IMR-90 (cell line): ENCODE data around the gene CWC27. TPM values are rescaled to one million over a fixed set of nuclear protein-coding genes. Genes with fewer than 3 reads are reported as not detected.

Source experiments
- ATAC-seq: fragments of 200-7000 bp; cut with Tn5 transposase; 2 replicates; pipeline ENCODE4 v1.9.1; 2020; ENCODE audit warnings: low read depth, mild to moderate bottlenecking, moderate library complexity
- BruUV-seq: library from RNA; stranded (reverse); fragments of 400-500 nt; replicated peaks from 2 replicates; lab custom pipeline; 2021; lab: Mats Ljungman, UMichigan
- CTCF ChIA-PET: fragments of 300-600 bp; formaldehyde crosslinking; extraction: SDS; loops from one replicate; lab custom pipeline; 2021; ENCODE audit warnings: antibody characterized with exemption; lab: Yijun Ruan, JAX
- POLR2A ChIA-PET: fragments of 300-600 bp; sonication (Branson Sonifier 250); formaldehyde crosslinking; loops from one replicate; lab custom pipeline; 2022; ENCODE audit warnings: antibody characterized with exemption; ENCODE audit not compliant: unreplicated experiment; lab: Charles Lee
- DNase-seq: peaks from one replicate; pipeline ENCODE4 v3.0.0; 2013
- H2AFZ ChIP-seq: replicated peaks from 2 replicates; pipeline ENCODE3; 2013; ENCODE audit warnings: low read length, mild to moderate bottlenecking; ENCODE audit not compliant: poor library complexity
- H2AK5ac ChIP-seq: 2 replicates; pipeline ENCODE4 v1.6.1; 2013; ENCODE audit warnings: low read depth, low read length, inconsistent platforms
- H2AK9ac ChIP-seq: replicated peaks from 2 replicates; pipeline ENCODE3; 2013; ENCODE audit warnings: mild to moderate bottlenecking, low read depth, low read length, moderate library complexity; ENCODE audit not compliant: poor library complexity
- H2BK120ac ChIP-seq: 2 replicates; pipeline ENCODE4 v1.6.1; 2013; ENCODE audit warnings: low read depth, low read length, inconsistent platforms
- H2BK15ac ChIP-seq: 3 replicates; pipeline ENCODE4 v1.6.1; 2013; ENCODE audit warnings: low read depth, low read length, inconsistent platforms
- H2BK20ac ChIP-seq: 2 replicates; pipeline ENCODE4 v1.6.1; 2013; ENCODE audit warnings: low read depth, mild to moderate bottlenecking, inconsistent platforms, low read length, moderate library complexity
- H2BK5ac ChIP-seq: 2 replicates; pipeline ENCODE4 v1.6.1; 2013; ENCODE audit warnings: mild to moderate bottlenecking, low read depth, low read length, inconsistent platforms; ENCODE audit not compliant: poor library complexity, severe bottlenecking
- H3K14ac ChIP-seq: replicated peaks from 2 replicates; pipeline ENCODE4 v1.6.1; 2013; ENCODE audit warnings: low read depth, low read length, inconsistent platforms
- H3K18ac ChIP-seq: 2 replicates; pipeline ENCODE4 v1.6.1; 2013; ENCODE audit warnings: low read depth, low read length, control low read depth
- H3K23ac ChIP-seq: 2 replicates; pipeline ENCODE4 v1.6.1; 2013; ENCODE audit warnings: low read depth, low read length, inconsistent platforms
- H3K27ac ChIP-seq: 2 replicates; pipeline ENCODE4 v1.5.1; 2013; ENCODE audit warnings: mild to moderate bottlenecking, control low read depth, low read length; ENCODE audit not compliant: insufficient read depth
- H3K27me3 ChIP-seq: 2 replicates; pipeline ENCODE4 v1.6.1; 2013; ENCODE audit warnings: low read length; ENCODE audit not compliant: control insufficient read depth, insufficient read depth
- H3K36me3 ChIP-seq: 2 replicates; pipeline ENCODE4 v1.6.1; 2013; ENCODE audit warnings: low read length, mixed read lengths; ENCODE audit not compliant: control insufficient read depth, insufficient read depth
- H3K4ac ChIP-seq: 2 replicates; pipeline ENCODE4 v1.6.1; 2013; ENCODE audit warnings: low read depth, low read length, inconsistent platforms
- H3K4me1 ChIP-seq: 2 replicates; pipeline ENCODE4 v1.6.1; 2013; ENCODE audit warnings: low read length, mixed read lengths; ENCODE audit not compliant: control insufficient read depth, insufficient read depth
- H3K4me2 ChIP-seq: 2 replicates; pipeline ENCODE4 v1.6.1; 2013; ENCODE audit warnings: low read depth, mild to moderate bottlenecking, control low read depth, low read length, moderate library complexity
- H3K4me3 ChIP-seq: 2 replicates; pipeline ENCODE4 v1.5.1; 2013; ENCODE audit warnings: low read depth, mild to moderate bottlenecking, control low read depth, low read length, moderate library complexity; ENCODE audit not compliant: insufficient read depth
- H3K56ac ChIP-seq: 2 replicates; pipeline ENCODE4 v1.6.1; 2013; ENCODE audit warnings: low read length, inconsistent platforms; ENCODE audit not compliant: insufficient read depth; ENCODE audit errors: extremely low read depth
- H3K79me1 ChIP-seq, 2 experiments: 2 replicates each; pipeline ENCODE4 v1.6.1; 2013; ENCODE audit warnings: low read length in 2 of 2, inconsistent platforms in 1 of 2, low read depth in 1 of 2
- H3K9ac ChIP-seq: 2 replicates; pipeline ENCODE4 v1.6.1; 2013; ENCODE audit warnings: low read depth, low read length, control low read depth
- H3K9me1 ChIP-seq: 2 replicates; pipeline ENCODE4 v1.6.1; 2013; ENCODE audit warnings: low read length, inconsistent platforms; ENCODE audit not compliant: insufficient read depth
- H3K9me3 ChIP-seq: 2 replicates; pipeline ENCODE4 v1.6.1; 2013; ENCODE audit warnings: low read length; ENCODE audit not compliant: control insufficient read depth, insufficient read depth
- H4K20me1 ChIP-seq: 2 replicates; pipeline ENCODE4 v1.6.1; 2013; ENCODE audit warnings: low read length, inconsistent platforms; ENCODE audit not compliant: insufficient read depth
- H4K5ac ChIP-seq: 2 replicates; pipeline ENCODE4 v1.6.1; 2013; ENCODE audit warnings: mild to moderate bottlenecking, low read depth, low read length, control low read depth
- H4K8ac ChIP-seq, 2 experiments: 2 replicates each; pipeline ENCODE4 v1.6.1; 2013; ENCODE audit warnings: low read depth in 2 of 2, low read length in 2 of 2, control low read depth in 1 of 2, inconsistent platforms in 1 of 2
- H4K91ac ChIP-seq: 2 replicates; pipeline ENCODE4 v1.6.1; 2013; ENCODE audit warnings: low read depth, low read length, inconsistent platforms; ENCODE audit not compliant: insufficient read depth
- BHLHE40 ChIP-seq: fragments of 150-350 bp; IDR thresholded peaks from 2 replicates; pipeline ENCODE4 v1.6.1; 2016; ENCODE audit warnings: mild to moderate bottlenecking, low read depth, low read length
- CEBPB ChIP-seq: IDR thresholded peaks from 2 replicates; pipeline ENCODE4 v1.6.1; 2012; ENCODE audit warnings: low read depth, low read length, improper control_type of control experiment
- CHD1 ChIP-seq: IDR thresholded peaks from 2 replicates; pipeline ENCODE4 v1.6.1; 2012; ENCODE audit warnings: low read depth, low read length, improper control_type of control experiment
- FOS ChIP-seq: fragments of 150-350 bp; IDR thresholded peaks from 2 replicates; pipeline ENCODE4 v1.6.1; 2016; ENCODE audit warnings: low read depth, low read length
- MAFK ChIP-seq: IDR thresholded peaks from 2 replicates; pipeline ENCODE4 v1.6.1; 2012; ENCODE audit warnings: low read depth, low read length, improper control_type of control experiment
- MAZ ChIP-seq: IDR thresholded peaks from 2 replicates; pipeline ENCODE4 v1.6.1; 2012; ENCODE audit warnings: low read depth, mild to moderate bottlenecking, low read length, improper control_type of control experiment, moderate library complexity, borderline replicate concordance
- MXI1 ChIP-seq: IDR thresholded peaks from 2 replicates; pipeline ENCODE4 v1.6.1; 2012; ENCODE audit warnings: low read depth, mild to moderate bottlenecking, low read length, moderate library complexity, borderline replicate concordance
- NFE2L2 ChIP-seq: fragments of 150-350 bp; IDR thresholded peaks from 2 replicates; pipeline ENCODE4 v1.6.1; 2016; ENCODE audit warnings: low read depth, mild to moderate bottlenecking, low read length
- POLR2A ChIP-seq: IDR thresholded peaks from 2 replicates; pipeline ENCODE4 v1.6.1; 2012; ENCODE audit warnings: mild to moderate bottlenecking, low read depth, low read length
- RAD21 ChIP-seq: IDR thresholded peaks from 2 replicates; pipeline ENCODE4 v1.6.1; 2012; ENCODE audit warnings: low read length, improper control_type of control experiment
- RCOR1 ChIP-seq: IDR thresholded peaks from 2 replicates; pipeline ENCODE4 v1.6.1; 2012; ENCODE audit warnings: mild to moderate bottlenecking, low read length, improper control_type of control experiment; ENCODE audit not compliant: insufficient replicate concordance
- RFX5 ChIP-seq: IDR thresholded peaks from 2 replicates; pipeline ENCODE4 v1.8.0; 2012; ENCODE audit warnings: low read depth, mild to moderate bottlenecking, low read length, moderate library complexity
- SMC3 ChIP-seq: fragments of 150-350 bp; IDR thresholded peaks from 2 replicates; pipeline ENCODE4 v1.6.1; 2016; ENCODE audit warnings: low read depth, mild to moderate bottlenecking, antibody characterized with exemption, low read length, moderate library complexity
- WGBS, 2 experiments: methylation state at CpG; one replicate each; pipeline versions ENCODE4 v1.1.5 to v1.1.7; 2013; ENCODE audit warnings: missing lambda C conversion rate in 2 of 2; ENCODE audit not compliant: insufficient read length in 1 of 2; ENCODE audit errors: extremely low coverage in 2 of 2; 5-methylcytosine and 5-hydroxymethylcytosine counted together
- dilution Hi-C: fragments of 300-500 bp; cut with HindIII; formaldehyde crosslinking; loops from one replicate; pipeline ENCODE4 v1.14.3; 2018; ENCODE audit warnings: low sequenced_read_pairs; ENCODE audit not compliant: unreplicated experiment
- in situ Hi-C: fragments of 300-500 bp; cut with MboI; formaldehyde crosslinking; loops from 3 replicates; pipeline ENCODE4 v1.14.3; 2019; ENCODE audit warnings: low sequenced_read_pairs, inconsistent platforms, mixed read lengths
- intact Hi-C: fragments of 100-400 bp; cut with micrococcal nuclease; formaldehyde crosslinking; loops from 2 replicates; pipeline ENCODE4 v1.10.0; 2022
- polyA plus RNA-seq, 3 experiments: library from polyadenylated mRNA; depleted of rRNA; stranded (reverse); fragments of >200 nt; gene quantifications; 2 replicates each; pipeline ENCODE4 v1.2.3, GENCODE V29; 2012; ENCODE audit warnings: low replicate concordance in 1 of 3
- total RNA-seq: library from RNA; depleted of rRNA; stranded (reverse); fragments of >200 nt; gene quantifications from 2 replicates; pipeline ENCODE4 v1.2.3, GENCODE V29; 2012
- TF ChIP-seq, protein P1 (sequence below): conservative IDR thresholded peaks from 2 replicates; pipeline ENCODE4 v1.5.1; 2012; ENCODE audit warnings: mild to moderate bottlenecking, low read depth, low read length, improper control_type of control experiment
- TF ChIP-seq, protein P2 (sequence below): fragments of 150-350 bp; IDR thresholded peaks from 2 replicates; pipeline ENCODE4 v1.6.1; 2017; ENCODE audit warnings: mild to moderate bottlenecking, antibody characterized with exemption, low read length, low read depth
- TF ChIP-seq, protein P3 (sequence below): fragments of 150-350 bp; IDR thresholded peaks from 2 replicates; pipeline ENCODE4 v1.6.1; 2016; ENCODE audit warnings: low read depth, mild to moderate bottlenecking, low read length, moderate library complexity, borderline replicate concordance

Gene CWC27
- total and polyA plus RNA-seq, 2 of the 4 experiments (the other 2 are of a cell fraction) = 13.3 to 17.1 TPM

DNA sequence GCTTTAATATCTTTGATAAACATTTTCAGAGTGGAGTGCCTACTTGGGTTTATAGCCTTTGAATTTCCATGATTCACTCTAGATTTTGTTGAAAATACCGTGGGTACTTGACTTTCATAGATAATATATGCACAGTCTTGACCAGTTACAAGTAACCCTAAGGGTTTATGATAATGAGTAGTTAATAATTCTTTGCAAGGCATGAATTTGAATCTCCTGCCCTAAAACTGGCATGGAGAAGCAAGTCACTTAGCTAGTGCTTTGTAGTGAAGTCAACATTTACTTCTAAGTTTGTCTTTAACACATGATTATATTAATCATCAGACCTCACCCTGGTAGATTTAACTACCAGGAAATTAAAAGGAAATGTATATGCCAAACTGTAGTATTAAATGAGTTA, 115.8 kb downstream of the CWC27 start:
- H4K5ac ChIP-seq = no peak overlapping the region
- no peak overlapping the region for H2BK20ac ChIP-seq
- no peaks in the 10 kb centered on the region for H3K9me1 ChIP-seq
- H3K18ac ChIP-seq = no peak overlapping the region
- TF ChIP-seq RCOR1 (no peak), CEBPB (no peak), MAZ (no peak), MAFK (no peak), POLR2A (no peak), RFX5 (no peak), MXI1 (no peak), RAD21 (no peak), CHD1 (no peak), NFE2L2 (no peak), SMC3 (no peak), FOS (no peak), BHLHE40 (no peak)
- TF ChIP-seq, protein P1, sequence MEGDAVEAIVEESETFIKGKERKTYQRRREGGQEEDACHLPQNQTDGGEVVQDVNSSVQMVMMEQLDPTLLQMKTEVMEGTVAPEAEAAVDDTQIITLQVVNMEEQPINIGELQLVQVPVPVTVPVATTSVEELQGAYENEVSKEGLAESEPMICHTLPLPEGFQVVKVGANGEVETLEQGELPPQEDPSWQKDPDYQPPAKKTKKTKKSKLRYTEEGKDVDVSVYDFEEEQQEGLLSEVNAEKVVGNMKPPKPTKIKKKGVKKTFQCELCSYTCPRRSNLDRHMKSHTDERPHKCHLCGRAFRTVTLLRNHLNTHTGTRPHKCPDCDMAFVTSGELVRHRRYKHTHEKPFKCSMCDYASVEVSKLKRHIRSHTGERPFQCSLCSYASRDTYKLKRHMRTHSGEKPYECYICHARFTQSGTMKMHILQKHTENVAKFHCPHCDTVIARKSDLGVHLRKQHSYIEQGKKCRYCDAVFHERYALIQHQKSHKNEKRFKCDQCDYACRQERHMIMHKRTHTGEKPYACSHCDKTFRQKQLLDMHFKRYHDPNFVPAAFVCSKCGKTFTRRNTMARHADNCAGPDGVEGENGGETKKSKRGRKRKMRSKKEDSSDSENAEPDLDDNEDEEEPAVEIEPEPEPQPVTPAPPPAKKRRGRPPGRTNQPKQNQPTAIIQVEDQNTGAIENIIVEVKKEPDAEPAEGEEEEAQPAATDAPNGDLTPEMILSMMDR = no peak
- TF ChIP-seq, protein P2, sequence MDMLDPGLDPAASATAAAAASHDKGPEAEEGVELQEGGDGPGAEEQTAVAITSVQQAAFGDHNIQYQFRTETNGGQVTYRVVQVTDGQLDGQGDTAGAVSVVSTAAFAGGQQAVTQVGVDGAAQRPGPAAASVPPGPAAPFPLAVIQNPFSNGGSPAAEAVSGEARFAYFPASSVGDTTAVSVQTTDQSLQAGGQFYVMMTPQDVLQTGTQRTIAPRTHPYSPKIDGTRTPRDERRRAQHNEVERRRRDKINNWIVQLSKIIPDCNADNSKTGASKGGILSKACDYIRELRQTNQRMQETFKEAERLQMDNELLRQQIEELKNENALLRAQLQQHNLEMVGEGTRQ = no peak
- TF ChIP-seq, protein P3, sequence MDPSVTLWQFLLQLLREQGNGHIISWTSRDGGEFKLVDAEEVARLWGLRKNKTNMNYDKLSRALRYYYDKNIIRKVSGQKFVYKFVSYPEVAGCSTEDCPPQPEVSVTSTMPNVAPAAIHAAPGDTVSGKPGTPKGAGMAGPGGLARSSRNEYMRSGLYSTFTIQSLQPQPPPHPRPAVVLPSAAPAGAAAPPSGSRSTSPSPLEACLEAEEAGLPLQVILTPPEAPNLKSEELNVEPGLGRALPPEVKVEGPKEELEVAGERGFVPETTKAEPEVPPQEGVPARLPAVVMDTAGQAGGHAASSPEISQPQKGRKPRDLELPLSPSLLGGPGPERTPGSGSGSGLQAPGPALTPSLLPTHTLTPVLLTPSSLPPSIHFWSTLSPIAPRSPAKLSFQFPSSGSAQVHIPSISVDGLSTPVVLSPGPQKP = no peak
- H4K8ac ChIP-seq = no peak overlapping the region
- no peak overlapping the region for H3K23ac ChIP-seq
- H2BK5ac ChIP-seq = no peak overlapping the region
- CTCF ChIA-PET = no interaction called here
- in situ Hi-C loops = no loop called here
- no peaks in the 10 kb centered on the region for H4K20me1 ChIP-seq
- ATAC-seq (no peak), DNase-seq (no peak)
- H3K27me3 ChIP-seq = no peaks in the 10 kb centered on the region
- H3K27ac ChIP-seq = no peak overlapping the region
- H3K36me3 ChIP-seq = no peaks in the 10 kb centered on the region
- BruUV-seq = no TSS peak
- no peaks in the 10 kb centered on the region for H3K9me3 ChIP-seq
- no peak overlapping the region for H3K56ac ChIP-seq
- H3K9ac ChIP-seq = no peak overlapping the region
- no peaks in the 10 kb centered on the region for H3K79me1 ChIP-seq
- dilution Hi-C loops = no loop called here
- H3K14ac ChIP-seq = no peak overlapping the region
- H3K4me1 ChIP-seq = no peaks in the 10 kb centered on the region; the same call in 1 of the 2 replicates
- no peak overlapping the region for H2BK120ac ChIP-seq
- no peak overlapping the region for H2AK5ac ChIP-seq
- H2AK9ac ChIP-seq = no peak overlapping the region
- no peak overlapping the region for H2BK15ac ChIP-seq
- no peak overlapping the region for H3K4ac ChIP-seq
- no peak overlapping the region for H3K4me3 ChIP-seq
- POLR2A ChIA-PET = no interaction called here
- no CpG with 5 or more reads among the region's 1 CpG for WGBS, 2 experiments
- H2AFZ ChIP-seq = no peak overlapping the region
- intact Hi-C loops = no loop called here
- H3K4me2 ChIP-seq = no peak overlapping the region
- H4K91ac ChIP-seq = no peak overlapping the region
